NCI-H2196 treated with DMSO at 0.1 percent for 48 hours (cell line): ENCODE measurements around the gene MAGED2.
"Not testable (repeated sequence)": the region's sequence is repeated elsewhere in the genome, so short reads cannot be mapped to it uniquely, and the experiment has no call there.

Source experiments
- DNase-seq: peaks from one replicate; lab custom pipeline; 2025; ENCODE audit not compliant: unreplicated experiment; lab: John Stamatoyannopoulos, UW

Gene MAGED2, protein sequence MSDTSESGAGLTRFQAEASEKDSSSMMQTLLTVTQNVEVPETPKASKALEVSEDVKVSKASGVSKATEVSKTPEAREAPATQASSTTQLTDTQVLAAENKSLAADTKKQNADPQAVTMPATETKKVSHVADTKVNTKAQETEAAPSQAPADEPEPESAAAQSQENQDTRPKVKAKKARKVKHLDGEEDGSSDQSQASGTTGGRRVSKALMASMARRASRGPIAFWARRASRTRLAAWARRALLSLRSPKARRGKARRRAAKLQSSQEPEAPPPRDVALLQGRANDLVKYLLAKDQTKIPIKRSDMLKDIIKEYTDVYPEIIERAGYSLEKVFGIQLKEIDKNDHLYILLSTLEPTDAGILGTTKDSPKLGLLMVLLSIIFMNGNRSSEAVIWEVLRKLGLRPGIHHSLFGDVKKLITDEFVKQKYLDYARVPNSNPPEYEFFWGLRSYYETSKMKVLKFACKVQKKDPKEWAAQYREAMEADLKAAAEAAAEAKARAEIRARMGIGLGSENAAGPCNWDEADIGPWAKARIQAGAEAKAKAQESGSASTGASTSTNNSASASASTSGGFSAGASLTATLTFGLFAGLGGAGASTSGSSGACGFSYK

GRCh38 chrX:54807524-54808108, at the start of gene MAGED2:
TSS of gene MAGED2 (plus strand) at chrX:54807745. CDS start at chrX:54809332, 1,587 bp downstream.
- no peak for DNase-seq

DNA sequence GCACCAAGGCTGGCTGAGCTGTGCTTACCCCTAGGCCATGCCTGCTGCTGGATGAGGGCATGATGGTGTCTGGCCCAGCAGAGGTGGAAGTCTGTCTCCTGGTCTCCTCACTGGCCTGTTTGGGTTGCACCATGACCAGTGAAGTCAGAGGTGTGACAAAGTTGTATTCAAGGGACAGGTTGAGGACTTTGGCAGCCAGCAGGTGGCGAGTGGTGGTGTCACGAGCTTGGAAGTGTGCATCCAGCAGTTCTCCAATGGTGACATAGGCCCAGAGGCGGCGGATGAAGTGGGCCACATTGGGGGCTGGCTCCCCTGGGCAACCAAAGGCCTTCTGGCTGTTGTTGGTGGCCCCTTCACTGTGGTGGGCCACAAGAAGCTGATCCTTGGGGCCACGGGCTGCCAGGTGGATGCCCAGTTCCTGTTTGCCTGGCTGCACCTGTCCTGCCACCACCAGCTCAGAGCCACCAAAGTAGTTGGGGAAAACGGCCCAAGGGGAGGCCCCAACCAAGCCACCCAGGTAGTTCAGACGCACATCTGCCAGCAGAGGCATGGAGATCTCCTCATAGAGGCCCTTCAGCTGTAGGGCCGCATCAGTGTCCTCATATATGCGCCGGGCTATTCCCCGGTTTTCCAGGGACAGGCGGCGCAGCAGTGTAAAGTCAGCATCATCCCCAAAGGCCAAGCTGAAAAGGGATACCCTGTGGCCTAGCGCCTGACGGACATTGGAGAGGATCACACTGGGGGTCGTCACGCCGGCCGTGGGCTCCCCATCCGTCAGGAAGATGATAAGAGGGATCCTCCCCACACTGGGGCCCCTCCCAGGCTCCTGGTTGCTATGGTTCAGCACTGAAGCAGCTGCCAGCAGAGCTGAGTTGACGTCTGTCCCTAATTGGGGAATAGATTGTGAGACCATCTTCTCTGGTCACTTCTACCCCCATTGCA, 49.2 kb upstream of the MAGED2 start:
- no peak for DNase-seq

DNA sequence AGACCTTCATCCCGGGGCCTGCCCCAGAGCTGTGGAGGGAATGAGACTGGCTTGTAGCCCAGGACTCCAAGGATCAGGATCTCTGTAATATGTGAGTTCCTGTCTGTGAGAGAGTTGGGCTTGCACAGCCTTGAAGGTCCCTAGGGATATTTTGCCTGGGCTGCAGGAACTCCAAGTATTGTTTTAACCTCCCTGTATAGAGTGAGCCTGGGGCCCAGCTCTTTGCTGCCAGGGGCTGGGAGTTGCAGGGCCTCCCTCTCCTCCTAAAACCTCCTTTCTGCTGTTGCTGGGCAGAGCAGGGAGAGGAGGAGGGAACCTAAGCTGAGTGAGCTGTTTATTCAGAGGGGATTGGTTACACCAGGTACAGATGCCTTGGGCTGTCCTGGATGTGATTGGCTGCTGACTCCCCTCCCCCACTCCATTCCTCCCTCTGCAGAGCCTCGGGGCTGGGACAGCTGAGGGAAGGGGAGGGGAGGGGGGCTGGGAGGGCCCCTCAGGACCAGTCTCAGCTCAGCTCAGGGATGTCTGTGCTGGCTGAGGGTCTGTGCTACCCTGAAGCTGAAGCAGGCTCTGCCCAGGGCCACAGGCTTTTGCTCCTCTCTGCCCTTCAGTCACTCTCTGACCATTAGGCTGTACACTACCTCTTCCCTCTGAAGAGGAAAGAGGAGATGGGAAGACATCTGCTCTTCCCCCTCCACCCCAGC, 33.0 kb upstream of the MAGED2 start:
- DNase-seq, result peak; percentile 0

GRCh38 chrX:54776061-54776460, 31.5 kb upstream of the MAGED2 start:
- no peak for DNase-seq

GRCh38 chrX:54776987-54777672, 30.4 kb upstream of the MAGED2 start:
- DNase-seq, result no peak

- DNase-seq, result no peak
Measured at GRCh38 chrX:54785901-54786300, 21.6 kb upstream of the MAGED2 start.

- no peak for DNase-seq
Measured at GRCh38 chrX:54786967-54787366, 20.6 kb upstream of the MAGED2 start.

DNA sequence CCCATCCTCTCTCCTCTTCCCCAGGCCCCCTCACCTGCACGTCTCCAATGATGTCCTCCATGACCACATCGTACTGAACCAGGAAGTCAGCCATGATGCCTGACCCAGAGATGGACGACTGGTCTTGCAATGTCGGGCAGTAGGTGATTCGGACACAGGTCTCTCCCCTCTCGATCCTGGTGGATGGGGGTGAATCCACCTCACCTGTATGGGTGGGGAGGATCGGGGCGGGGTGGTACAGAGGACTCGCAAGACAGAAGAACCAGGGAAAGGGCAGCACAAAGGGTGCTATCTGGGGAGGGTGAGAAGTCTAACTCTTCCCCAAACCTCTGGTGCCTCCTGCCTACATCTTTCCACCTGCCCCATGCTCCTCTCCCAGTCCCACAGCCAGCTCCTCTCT, 19.1 kb upstream of the MAGED2 start:
- no peak for DNase-seq

- DNase-seq, result not testable (repeated sequence)
Measured at GRCh38 chrX:54789405-54789804, 18.1 kb upstream of the MAGED2 start.

DNA sequence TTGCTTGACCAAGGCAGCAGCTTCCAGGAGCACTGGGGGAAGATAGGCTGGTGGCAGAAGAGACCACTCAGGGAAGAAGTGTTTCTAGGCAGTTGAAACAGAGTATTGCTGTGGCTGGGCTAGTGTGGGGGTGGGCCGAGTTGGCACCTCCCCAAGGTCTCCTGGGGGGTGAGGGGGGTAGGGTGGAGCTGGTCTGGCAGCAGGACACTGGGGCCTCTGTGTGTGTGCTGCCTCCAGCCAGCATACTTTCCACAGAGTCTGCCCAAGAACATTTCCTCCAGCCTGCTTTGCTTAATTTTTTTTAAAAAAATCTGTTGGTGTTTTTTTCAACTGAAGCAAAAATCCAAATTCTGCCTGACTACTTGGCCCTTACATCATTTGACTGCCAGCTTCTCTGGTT, 13.5 kb upstream of the MAGED2 start:
- DNase-seq, result no peak

GRCh38 chrX:54794795-54795194, 12.8 kb upstream of the MAGED2 start:
- DNase-seq, result no peak

GRCh38 chrX:54798137-54798536, 9.4 kb upstream of the MAGED2 start, which contains the start of gene ITIH6:
TSS of gene ITIH6 (minus strand) at chrX:54798255. CDS start at chrX:54798210, 45 bp downstream.
- no peak for DNase-seq

- no peak for DNase-seq
Measured at GRCh38 chrX:54799046-54799445, 8.5 kb upstream of the MAGED2 start.

DNA sequence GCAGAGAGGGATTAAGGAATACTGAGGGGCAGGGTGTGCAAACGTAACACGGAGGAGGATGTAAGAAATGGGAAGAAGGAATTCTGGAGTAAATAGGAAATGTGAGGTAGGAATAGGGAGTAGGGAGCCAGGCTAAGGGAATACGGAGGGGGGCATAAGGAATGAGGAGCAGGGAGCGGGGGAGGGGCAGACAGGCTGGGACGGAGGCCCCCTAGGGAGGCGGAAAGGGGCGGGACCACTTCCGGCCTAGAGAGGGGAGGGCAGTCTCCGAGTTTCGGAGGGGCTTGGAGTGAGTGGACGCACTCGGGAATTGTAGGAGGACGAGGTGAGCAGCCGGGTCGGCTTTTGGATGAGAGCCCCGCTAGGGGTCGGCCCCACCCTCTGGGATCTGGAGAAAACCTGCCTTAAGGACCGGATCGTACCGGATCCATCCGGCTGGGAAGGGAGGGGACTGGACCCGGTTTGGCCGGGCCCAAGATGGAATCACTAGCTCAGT, 612 bp downstream of the MAGED2 start:
- DNase-seq, result peak; percentile 45

DNA sequence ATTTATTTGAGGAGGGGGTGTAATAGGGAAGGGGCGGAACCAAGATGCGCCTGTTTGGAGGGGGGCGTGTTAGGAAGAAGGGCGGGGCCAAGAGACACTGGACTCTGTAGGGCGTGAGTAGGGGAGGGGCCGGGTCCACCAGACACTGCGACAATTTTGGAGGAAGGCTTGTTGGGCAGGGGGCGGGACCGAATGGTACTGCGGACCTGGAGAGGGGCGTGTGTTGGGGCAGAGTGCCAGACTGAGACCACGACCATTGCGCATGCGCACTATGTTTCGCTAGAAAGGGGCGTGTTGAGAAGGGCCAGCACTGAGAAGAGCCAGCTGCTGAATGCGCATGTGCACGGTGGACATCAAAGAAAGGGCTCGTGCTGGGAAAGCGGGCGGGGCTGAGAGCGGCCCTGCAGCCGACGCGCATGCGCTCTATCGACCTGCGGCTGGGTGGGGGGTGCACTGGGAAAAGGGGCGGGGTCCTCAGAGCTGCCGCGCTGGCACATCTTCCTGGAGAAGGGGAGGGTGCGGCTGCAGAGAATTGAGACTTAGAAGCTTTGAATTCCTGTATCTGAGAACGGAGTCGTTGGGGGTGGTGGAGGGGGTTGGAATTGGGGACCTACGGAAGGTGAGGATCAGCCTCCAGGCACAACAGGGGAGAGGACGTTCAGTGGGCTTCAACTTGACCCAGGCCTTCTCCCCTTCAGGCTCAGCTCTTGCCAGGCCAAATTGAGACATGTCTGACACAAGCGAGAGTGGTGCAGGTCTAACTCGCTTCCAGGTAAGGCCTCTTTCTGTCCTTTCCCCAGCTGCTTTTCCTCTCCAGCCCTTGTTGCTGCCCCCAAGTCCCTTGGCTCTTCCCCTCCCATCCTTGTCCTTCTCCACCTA, 1.3 kb downstream of the MAGED2 start:
- DNase-seq, result peak; percentile 87

GRCh38 chrX:54810532-54810931, 3.0 kb downstream of the MAGED2 start:
- DNase-seq, result no peak

DNA sequence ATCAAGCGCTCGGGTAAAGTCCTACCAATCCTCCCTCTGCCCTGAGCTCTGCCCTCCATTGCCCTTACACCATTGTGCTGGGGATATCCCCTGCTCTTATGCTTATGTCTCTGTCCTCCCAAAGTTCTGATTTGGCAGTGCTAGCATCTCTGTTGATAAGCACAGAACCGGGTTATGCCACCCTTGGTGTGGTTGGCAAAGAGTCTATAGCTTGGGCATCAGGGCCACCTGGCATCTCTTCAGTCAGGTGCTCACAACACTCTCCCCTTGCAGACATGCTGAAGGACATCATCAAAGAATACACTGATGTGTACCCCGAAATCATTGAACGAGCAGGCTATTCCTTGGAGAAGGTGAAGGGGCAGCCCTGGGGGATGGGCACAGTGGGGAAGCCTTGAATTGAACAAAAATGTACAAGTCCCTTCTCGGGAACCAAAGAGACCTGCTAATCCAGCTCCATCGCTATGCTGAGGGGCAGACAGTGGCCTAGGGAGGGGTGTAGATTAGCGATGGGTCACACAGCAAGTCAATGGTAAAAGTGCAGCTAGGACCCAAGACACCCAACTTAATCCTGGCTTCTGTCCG, 3.8 kb downstream of the MAGED2 start:
- no peak for DNase-seq

- DNase-seq, result no peak
Measured at GRCh38 chrX:54812306-54812705, 4.8 kb downstream of the MAGED2 start.
